GM18502 (cell line): ENCODE results near the gene ARAP2.

ENCODE experiments used
- ATAC-seq: cut with Tn5 transposase; IDR thresholded peaks from one replicate; pipeline ENCODE4 v1.9.1; 2021; ENCODE audit warnings: mild to moderate bottlenecking; ENCODE audit not compliant: unreplicated experiment, poor library complexity

ARAP2 gene

DNA sequence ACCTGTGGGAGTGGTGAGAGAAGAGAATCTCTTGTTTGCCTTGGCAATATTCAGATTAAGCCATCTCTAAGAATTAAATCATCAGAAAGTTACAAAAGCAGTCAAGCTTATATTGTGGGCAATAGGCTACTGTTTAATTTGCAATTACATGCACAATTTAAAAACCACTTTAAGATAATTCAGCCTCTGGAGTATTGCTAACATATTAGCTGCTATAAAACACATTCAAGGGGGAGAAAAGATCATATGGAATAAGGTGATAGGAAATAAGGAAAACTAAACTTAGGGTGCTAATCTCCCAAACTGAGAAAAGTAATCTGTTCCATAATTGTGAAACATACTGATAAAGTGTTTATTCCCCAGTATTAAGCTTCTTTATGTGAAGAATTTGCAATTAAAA is 103.9 kb downstream of the ARAP2 start:
- no peak for ATAC-seq

DNA sequence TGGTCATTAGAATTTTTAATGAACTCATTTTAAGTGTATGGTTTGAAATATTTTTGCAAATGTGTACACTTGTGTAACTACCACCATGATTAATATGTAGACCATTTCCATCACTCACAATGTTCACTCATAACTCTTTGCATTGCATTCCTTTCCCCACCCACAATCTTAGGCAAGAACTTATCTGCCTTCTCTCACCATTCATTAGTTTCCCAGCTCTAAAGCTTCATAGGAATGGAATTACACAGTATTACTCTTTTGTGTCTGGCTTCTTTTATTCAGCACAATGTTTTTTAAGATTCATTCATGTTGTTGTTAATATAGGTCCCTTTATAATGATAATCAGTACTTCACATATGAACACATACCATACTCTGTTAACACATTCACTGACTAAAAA is 106.1 kb downstream of the ARAP2 start:
- no peak for ATAC-seq

DNA sequence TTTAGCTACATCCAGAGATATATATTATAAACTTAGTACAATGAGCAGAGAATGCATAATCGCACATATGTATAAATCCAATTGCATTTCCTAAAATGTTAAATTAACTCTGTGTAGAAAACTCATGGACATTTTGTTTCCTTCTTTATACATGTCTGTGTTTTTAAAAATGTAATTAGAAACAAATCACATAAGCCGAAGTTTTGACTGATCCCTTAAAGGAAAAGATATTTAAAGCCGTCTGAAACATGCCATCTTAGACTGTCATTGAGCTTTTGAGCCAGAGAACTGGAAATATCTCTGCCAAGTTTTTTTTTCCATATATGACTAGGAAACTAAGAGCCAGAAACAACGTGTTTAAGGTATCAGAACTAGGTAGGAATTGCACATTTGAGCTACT is 107.0 kb downstream of the ARAP2 start:
- ATAC-seq = no peak

DNA sequence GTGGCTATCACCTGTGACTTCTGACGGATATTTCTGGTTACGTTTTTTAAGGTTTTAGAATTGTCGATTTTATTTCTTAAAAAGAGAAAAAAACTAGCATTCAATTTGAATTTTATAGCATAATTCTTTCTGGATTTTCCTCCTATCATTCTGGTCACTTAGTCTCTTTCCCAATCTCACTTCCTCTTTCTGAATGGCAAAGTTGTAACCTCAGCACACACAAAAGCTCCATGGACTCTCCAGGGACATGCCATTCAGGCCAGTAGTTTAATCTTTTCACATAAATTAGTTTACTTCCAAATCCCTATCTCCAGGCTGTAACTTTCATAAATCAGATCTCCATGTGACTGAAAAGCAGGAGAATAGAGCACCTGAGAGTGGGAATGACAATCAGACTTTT is 110.7 kb downstream of the ARAP2 start:
- ATAC-seq = no peak

DNA sequence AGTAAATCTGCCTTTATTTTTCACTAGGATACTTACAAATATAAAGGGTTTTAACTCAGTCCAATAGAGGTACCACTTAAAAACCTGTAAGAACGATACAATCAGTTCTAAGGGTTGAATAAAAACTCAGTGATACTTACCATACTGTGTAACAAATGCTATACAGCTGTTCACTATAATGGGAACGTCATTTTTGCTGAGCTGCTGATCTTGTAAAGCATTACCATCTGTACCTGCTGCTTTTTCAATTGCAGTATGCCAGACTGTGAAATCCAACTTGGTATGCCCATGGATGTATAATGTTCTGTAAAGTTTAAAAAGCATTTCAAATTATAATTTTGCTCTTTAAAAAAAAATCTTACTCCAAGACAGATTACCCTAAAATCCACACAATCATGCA is 111.2 kb downstream of the ARAP2 start:
- no peak for ATAC-seq

DNA sequence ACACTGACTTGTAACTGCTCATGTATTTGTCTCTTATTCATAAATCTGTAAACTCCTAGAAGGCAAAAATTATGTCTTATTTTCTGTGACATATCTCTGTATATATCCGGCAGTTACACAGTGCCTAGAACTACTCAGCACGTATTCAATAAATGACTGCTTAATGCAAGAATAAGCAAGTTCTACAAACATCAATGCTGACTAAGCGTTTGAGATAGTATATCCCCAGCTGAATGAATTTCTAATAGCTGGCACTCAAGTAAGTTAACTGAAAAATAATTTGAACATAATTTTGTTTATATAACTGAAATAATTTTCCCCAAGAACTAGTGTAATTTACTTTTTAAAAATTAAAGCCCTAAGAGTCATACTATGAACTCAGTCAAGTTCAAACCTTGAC is 113.7 kb downstream of the ARAP2 start:
- ATAC-seq = no peak

DNA sequence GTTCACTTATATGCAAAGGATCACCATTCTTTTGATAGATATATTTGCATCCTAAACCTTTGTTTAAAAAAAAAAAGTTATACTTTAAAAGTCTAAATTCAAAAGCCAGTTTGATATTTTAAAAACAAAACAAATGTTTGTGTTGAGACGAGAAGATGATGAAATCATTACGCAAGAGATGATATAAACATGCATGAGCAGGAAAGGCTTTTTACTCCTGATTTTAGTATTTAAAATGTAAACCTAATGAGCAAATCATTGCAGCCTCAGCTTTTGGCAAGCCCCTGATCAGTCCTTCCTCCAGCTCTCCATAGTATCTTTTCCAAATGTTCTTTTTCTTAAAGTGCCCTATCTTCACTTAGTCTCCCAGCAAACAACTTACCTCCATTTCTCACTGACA is 115.6 kb downstream of the ARAP2 start:
- no peak for ATAC-seq

DNA sequence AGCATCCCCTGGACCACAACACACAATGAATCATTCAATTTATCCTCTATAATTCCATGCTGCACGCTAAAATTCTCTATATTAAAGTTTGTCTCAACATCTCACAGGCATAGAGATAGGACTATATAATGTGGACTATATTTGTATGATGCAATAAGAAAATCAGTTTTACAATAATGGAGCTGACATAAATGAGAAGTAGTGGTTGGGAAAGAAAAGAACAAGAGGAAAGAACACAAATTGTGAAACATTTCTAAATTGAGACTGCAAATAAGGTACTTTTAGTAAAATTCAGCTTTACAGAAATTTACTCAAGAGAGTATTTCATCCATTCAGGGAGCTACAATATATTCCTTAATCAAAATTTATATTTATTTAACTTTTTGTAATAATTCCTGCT is 120.4 kb downstream of the ARAP2 start:
- no peak for ATAC-seq

DNA sequence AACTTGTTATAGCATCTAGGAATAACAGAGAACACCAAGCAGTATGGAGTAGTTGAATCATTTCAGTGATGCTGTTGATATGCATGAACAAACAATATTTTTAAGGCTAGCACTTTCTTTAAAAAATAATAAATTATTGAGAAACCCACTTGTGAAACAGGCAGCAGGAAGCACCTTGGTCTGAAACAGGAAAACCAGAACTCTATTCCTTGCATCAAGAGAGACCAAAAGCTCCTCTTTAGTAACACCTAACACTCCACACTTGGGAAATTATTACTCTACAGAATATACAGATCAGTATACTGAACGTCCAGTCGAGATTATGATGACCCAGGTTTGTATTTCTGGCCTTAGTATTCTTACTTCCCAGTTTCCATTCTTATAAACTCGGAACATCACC is 129.0 kb downstream of the ARAP2 start:
- ATAC-seq = no peak

DNA sequence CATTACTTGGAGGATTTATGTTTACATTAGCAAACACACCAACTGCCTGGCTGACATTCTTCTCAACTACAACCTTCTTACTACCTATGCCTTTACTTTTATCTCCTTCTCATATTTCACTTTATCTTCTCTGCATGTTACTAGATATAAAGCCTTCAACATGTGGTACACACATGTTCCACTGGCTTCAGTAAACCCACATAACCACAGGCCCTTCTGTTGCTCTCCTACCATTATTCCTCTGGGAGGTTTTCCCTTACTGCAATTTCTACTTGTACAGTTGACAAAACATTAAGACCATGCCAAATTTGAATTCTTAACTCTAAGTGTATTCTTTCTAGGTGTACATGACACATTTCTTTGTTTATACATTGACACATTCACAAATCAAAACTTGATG is 133.1 kb downstream of the ARAP2 start:
- no peak for ATAC-seq

DNA sequence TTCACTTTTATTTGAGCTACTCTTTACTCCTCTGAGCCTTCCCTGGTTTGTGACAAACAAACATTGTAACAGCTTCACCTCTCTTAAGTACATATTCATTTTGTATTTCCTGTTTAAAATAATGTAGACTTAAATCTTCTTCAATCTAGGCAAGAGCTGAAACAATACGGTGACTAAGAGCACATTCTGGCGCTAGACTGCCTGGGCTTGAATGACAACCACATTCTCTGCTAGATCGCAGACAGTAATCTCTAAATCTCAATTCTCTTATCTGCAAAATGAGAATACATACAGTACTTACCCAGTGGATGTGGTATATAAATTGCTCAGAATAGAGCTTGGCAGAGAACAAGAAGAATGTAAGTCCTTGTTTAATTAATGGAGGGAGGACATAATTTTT is 144.8 kb downstream of the ARAP2 start:
- ATAC-seq = no peak

DNA sequence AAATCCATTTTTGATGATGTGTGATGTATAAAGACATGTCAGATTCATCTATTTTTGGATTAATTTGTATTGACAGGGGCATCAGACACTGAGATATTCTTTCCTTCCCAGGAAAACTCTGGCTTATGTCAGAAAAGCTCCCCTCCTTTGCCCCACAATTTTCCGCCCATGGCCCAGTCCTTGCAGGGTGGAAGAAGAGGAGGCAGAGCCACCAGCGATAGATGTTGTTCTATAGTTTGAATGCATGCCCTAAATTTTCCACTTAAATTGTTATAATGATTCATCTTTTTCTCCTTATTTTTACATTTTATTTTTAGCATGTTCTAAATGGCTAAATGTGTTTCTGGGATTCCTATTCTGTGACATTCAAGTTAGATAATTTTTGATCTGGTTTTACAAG is 149.3 kb downstream of the ARAP2 start:
- no peak for ATAC-seq

DNA sequence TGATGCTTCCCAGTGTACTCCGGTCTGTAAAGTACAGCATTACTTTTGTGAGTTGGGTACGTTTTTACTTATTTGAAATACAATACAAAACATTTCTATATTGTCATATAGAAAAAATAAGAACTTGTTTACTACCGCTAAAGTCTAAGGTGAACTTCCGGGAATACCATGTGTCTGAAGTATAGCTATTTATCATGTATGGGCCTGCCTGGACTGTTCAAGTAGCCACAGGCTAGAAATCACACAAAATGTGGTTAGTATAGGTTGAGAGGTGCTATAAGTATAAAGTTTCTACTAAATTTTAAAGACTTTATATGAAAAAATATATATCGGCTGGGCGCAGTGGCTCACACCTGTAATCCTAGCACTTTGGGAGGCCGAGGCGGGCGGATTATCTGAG is 152.3 kb downstream of the ARAP2 start:
- ATAC-seq = no peak

DNA sequence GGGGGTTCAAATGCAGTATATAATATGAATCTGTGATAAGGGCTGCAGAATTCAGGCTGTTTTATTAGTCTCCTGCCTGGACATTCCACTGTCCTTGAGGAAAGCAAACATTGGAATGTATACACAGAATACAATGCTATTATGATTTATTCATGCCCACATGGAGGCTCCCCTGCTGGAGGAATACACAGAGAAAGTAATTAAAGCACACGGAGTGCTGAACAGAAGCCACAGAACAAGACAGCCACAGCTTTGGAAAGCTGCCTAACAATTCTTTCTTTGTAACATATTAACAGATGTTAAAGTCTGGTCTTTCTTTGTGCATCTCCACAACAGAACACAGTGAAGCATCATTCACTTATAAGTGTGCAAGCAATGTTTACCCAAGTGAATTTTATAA is 155.8 kb downstream of the ARAP2 start:
- no peak for ATAC-seq

DNA sequence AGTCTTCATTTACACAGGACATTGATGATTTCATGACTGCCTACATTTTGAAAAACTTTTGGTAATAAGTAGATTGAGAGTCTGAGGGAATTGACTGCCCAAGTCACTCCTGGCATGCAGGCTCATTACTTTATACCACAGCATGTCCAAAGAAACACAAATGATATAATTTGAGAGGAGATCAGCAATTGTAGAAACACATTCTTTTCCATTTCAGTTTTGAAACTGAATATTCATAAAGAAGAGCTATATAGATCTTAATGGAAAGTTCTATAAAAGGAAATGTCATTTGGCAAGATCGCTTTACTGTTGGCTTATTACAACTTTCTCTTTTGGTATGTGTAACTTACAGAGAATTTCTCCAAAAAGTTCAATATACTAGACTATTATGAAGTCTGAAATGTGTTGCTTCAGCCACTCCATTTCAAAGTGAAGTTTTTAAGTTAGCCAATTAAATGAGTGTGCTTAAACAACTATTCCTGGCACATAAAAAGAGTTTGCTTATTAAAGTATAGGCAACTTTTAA is 158.0 kb downstream of the ARAP2 start:
- no peak for ATAC-seq

DNA sequence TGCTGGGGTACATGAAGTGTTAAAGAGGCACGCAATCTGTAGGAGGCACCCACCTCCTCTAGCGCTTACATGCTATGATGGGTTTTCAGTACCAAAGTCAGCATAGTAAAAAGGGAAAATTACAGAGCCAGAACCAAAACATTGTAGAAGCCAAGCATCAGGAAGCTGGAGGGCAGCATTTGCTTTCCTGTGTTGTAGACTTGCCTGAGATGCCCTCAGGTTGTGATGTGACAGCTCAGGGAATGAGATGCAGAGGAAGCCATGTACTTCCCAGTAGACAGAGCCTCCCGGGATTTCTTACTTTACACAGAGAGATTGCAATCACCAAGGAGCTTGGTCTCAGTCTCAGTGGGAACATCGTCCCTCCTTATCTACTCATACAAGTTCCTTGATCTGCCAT is 161.5 kb downstream of the ARAP2 start:
- no peak for ATAC-seq

DNA sequence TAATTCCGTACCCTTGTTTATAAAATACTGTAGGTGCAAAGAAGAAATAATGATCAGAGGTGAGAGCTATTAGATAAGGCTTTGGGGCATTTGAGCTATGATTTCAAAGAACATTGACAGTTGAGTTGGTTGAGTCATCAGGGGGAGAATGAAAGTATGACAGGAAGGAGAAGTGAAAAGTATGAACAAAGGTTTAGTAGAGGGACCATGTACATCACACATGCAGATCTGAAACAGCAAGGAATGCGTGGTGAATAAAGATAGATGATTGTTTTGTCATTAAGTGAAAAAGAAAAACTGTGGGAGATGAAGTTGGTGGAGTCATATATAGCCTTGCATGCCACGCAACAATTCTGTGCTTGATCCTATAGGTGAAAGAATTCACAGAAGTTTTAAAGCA is 163.1 kb downstream of the ARAP2 start:
- ATAC-seq = peak; percentile 98

DNA sequence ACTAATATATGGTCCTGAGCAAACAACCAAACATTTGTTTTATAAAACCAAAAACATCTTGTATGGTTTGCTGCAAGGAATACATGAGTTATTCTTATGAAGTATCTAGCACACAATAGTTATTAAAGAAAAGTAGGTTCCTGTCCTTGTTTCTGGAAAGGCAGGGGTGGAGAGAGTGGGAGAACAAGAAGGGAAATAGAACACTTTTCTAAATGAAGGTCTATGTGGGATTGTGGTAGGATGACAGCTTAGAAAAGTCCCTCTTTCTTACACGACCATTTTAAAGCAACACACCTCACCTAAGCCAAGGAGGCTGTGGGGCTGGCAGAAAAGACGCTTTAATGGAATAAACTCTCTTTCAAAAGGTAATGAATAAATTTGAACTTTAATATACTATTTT is 164.6 kb downstream of the ARAP2 start:
- no peak for ATAC-seq

DNA sequence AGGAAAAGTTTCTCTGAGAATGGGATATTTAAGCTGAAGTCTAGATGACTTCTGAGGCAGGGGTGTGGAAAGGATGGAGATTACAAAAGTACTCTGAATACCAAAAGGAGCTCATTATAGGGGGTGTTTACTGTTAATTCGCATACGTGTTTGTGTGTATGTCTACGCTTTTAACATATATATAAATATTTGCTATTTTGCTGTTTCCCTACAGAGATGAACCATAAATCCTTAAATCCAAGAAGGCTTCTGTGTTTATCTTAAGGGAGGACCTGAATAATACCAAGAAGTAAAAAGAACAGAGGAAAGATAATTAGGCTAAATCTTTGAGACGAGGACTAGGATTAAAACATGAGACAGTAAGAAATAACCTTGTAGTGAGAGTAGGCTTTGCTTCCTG is 166.0 kb downstream of the ARAP2 start:
- ATAC-seq = no peak

DNA sequence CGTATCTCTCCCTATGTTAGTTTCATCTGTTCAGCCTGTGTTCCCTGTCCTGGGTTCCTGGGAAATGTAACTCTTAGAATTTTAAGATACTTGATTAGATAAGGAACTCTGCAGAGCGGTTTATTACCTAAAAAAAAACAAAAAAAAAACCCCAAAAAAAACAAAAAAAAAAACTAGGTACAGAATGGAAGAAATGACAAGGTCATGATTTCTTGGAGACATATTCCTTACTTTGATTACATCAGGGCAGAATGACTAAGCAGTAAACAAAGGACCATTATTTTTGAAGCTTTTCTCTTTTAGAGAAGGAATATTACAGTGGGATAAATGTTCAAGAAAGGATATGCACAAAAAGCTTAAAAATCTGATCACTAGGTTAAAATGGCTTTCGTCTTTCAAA is 171.8 kb downstream of the ARAP2 start:
- no peak for ATAC-seq

DNA sequence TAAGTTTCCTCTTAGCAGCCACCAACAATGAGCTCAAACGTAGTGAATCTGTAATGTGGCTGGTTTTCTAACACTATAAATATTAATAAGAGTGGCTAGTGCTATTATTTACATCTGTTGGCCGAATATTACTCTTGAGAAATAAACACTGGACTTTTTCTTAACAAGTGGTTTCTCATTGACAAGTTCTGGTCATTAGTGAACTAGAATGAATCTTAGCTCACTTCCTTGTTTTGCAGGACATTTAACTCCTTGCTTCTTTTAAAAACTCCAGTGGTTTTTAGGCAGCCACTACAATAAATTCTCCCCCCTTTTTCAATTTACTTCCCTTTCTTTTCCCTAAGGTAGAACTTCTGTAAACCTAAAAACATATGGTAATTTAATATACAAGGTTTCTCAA is 177.2 kb downstream of the ARAP2 start:
- no peak for ATAC-seq

DNA sequence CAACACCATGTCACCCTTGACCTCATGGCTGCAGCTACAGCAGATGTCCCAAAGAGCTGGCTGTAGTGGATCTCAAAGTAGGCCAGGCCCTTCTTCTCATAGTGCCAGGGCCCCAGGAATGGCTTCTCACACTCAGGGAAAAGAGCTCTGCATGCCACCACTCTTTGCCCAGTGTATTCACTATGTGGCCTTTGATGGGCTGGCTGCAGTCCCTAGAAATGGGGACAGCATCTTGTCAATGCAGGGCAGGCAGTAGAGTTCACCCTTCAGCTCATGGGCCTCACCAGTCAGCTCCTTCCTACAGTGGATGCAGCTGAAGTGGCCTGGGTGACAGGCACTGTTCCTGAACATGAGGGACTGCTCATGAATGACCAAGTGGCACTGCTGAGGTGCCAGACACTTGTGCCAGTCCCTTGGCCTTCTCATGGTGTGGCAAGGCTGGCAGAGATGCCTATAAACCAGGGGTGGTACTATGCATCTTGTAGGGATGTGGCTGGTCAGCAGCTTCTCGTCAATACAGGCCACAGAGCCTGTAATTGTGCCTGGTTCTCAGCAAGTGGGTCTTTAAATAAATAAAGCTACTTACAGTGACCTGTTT is 178.9 kb downstream of the ARAP2 start:
- ATAC-seq = no peak

DNA sequence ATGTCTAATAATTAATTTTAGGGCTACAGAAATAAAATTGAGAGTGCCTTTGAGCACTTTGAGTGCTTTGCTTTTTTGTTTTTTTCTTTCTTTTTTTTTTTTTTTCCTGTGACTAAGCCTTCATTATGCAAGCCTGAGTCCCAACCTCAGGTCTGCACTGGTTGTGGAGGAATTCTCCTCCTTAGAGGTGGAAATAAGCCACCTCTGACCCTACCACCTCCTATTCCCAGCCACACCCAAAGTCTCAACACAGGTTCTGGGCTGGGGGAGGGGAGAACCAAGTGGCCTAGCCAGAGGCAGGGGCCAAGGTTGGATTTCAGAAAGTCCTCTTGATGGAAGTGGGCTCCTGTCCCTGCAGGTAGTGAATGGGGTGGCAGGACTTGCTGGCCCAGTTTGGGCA is 180.2 kb downstream of the ARAP2 start:
- no peak for ATAC-seq
